ENCODE measurements around the gene COX6B2. TPM values are rescaled to one million over a fixed set of nuclear protein-coding genes. Genes with fewer than 3 reads are reported as not detected.

COX6B2 gene
- total and polyA plus RNA-seq, 10 donors: 0.06 to 1.6 (median 0.47) TPM; not detected in 3

- Histone ChIP-seq H3K27ac (peak overlapping the region; percentile 88 to 96 (median 93)), H3K4me1 (peaks cover 43 to 80% (median 62%) of the 10 kb centered on the region in 6 donors), H3K27me3 (replicated peaks in 1 of 7) (no peaks in the 10 kb centered on the region), H3K36me3 (peaks cover 4 to 51% (median 43%) of the 10 kb centered on the region in 6 donors), H3K9me3 (no peaks in the 10 kb centered on the region), H3K4me3 (peak overlapping the region; percentile 74 to 96 (median 90))
- TF ChIP-seq POLR2AphosphoS5 (IDR thresholded peaks at IDR 0.05): no peak
- TF ChIP-seq CTCF (IDR thresholded peaks at IDR 0.05 in 8 of 11, conservative IDR thresholded peaks at IDR 0.05 in 3 of 11): no peak
- DNase-seq: peak; percentile 83
- WGBS, 5 donors: 1 to 4% (median 1%) methylated on average over 20 to 33 of the region's 33 CpGs
- intact Hi-C loops (cut with DNase I; ENCODE audit: low total_unique reads): no loop called here
Measured at GRCh38 chr19:55386493-55386971, 32.0 kb upstream of the COX6B2 start.

GRCh38 chr19:55385724-55386492 lies 31.4 kb upstream of the COX6B2 start, which contains the start of gene RPL28:
Gene RPL28, plus strand, starts transcription at chr19:55385932. Its CDS starts 426 bp downstream, at chr19:55386358.
- peak; percentile 99 for DNase-seq
- intact Hi-C loops (cut with DNase I; ENCODE audit: low total_unique reads): no loop called here
- Histone ChIP-seq H3K27ac (peak within 1 kb of the TSS; percentile 88 to 96 (median 93)), H3K4me3 (peak within 1 kb of the TSS; percentile 74 to 96 (median 90)), H3K36me3 (peaks cover 4 to 44% (median 38%) of the 10 kb centered on the region in 6 donors), H3K4me1 (peaks cover 43 to 73% (median 59%) of the 10 kb centered on the region in 6 donors), H3K27me3 (replicated peaks in 1 of 7) (no peaks in the 10 kb centered on the region), H3K9me3 (no peaks in the 10 kb centered on the region)
- 0 to 1% (median 0%) methylated on average over 46 to 68 of the region's 68 CpGs for WGBS, 5 donors
- TF ChIP-seq CTCF (IDR thresholded peaks at IDR 0.05 in 8 of 11, conservative IDR thresholded peaks at IDR 0.05 in 3 of 11) (peak in 1 of 11 experiments; percentile 21), POLR2A (IDR thresholded peaks at IDR 0.05) (peak; percentile 96 to 99 (median 97)), POLR2AphosphoS5 (IDR thresholded peaks at IDR 0.05) (peak; percentile 100)

- H3K4me1 ChIP-seq: peaks cover 43 to 66% (median 56%) of the 10 kb centered on the region in 6 donors
- TF ChIP-seq POLR2A (IDR thresholded peaks at IDR 0.05) (no peak), POLR2AphosphoS5 (IDR thresholded peaks at IDR 0.05) (no peak), CTCF (IDR thresholded peaks at IDR 0.05 in 8 of 11, conservative IDR thresholded peaks at IDR 0.05 in 3 of 11) (no peak)
- intact Hi-C loops (cut with DNase I; ENCODE audit: low total_unique reads): no loop called here
Measured at GRCh38 chr19:55384920-55385723, 30.6 kb upstream of the COX6B2 start.

More at GRCh38 chr19:55384920-55385723, 30.6 kb upstream of the COX6B2 start:
- H3K9me3 ChIP-seq: no peaks in the 10 kb centered on the region
- WGBS, 5 donors: 3 to 7% (median 5%) methylated on average over 28 to 34 of the region's 34 CpGs
- peaks cover 4 to 36% (median 33%) of the 10 kb centered on the region in 6 donors for H3K36me3 ChIP-seq
- peak overlapping the region; percentile 74 to 96 (median 90) for H3K4me3 ChIP-seq
- peak overlapping the region; percentile 88 to 96 (median 93) for H3K27ac ChIP-seq
- no peaks in the 10 kb centered on the region for H3K27me3 ChIP-seq (replicated peaks in 1 of 7)
- peak; percentile 96 for DNase-seq

Measured in spleen (tissue), 11 donors.